ENCODE measurements around the gene ERC2. TPM values are rescaled to one million over a fixed set of nuclear protein-coding genes. Genes with fewer than 3 reads are reported as not detected.

The ERC2 gene
- total RNA-seq, 1 donor from 2014 or later: 0.76 TPM

GRCh38 chr3:55813268-55814097 is 654.8 kb downstream of the ERC2 start:
- no peak for DNase-seq (ENCODE audit: missing footprints)
- intact Hi-C loops (cut with DNase I): no loop called here
- no peak for ATAC-seq

GRCh38 chr3:55812394-55813013 is 655.8 kb downstream of the ERC2 start:
- intact Hi-C loops (cut with DNase I): no loop called here
- ATAC-seq (no peak), DNase-seq (ENCODE audit: missing footprints) (no peak)

GRCh38 chr3:55807210-55807609 is 661.1 kb downstream of the ERC2 start:
- intact Hi-C loops (cut with DNase I): no loop called here
- no peak for ATAC-seq
- no peak for DNase-seq (ENCODE audit: missing footprints)

- intact Hi-C loops (cut with DNase I): no loop called here
Measured at GRCh38 chr3:55805169-55805568, 663.1 kb downstream of the ERC2 start.

GRCh38 chr3:55804170-55805095 is 663.8 kb downstream of the ERC2 start:
- intact Hi-C loops (cut with DNase I): no loop called here
- ATAC-seq (no peak), DNase-seq (ENCODE audit: missing footprints) (no peak)

More at GRCh38 chr3:55805169-55805568, 663.1 kb downstream of the ERC2 start:
- no peak for ATAC-seq
- no peak for DNase-seq (ENCODE audit: missing footprints)

- DNase-seq (ENCODE audit: missing footprints) (no peak), ATAC-seq (no peak)
- intact Hi-C loops (cut with DNase I): no loop called here
Measured at GRCh38 chr3:55802816-55803215, 665.5 kb downstream of the ERC2 start.

- DNase-seq (ENCODE audit: missing footprints): no peak
- intact Hi-C loops (cut with DNase I): no loop called here
- no peak for ATAC-seq
Measured at GRCh38 chr3:55801676-55802075, 666.6 kb downstream of the ERC2 start.

- DNase-seq (ENCODE audit: missing footprints) (no peak), ATAC-seq (no peak)
- intact Hi-C loops (cut with DNase I): no loop called here
Measured at GRCh38 chr3:55801068-55801467, 667.2 kb downstream of the ERC2 start.

- ATAC-seq (no peak), DNase-seq (ENCODE audit: missing footprints) (no peak)
- intact Hi-C loops (cut with DNase I): no loop called here
Measured at GRCh38 chr3:55797775-55798174, 670.5 kb downstream of the ERC2 start.

- DNase-seq (ENCODE audit: missing footprints): no peak
- intact Hi-C loops (cut with DNase I): no loop called here
- no peak for ATAC-seq
Measured at GRCh38 chr3:55797084-55797483, 671.2 kb downstream of the ERC2 start.

- ATAC-seq (no peak), DNase-seq (ENCODE audit: missing footprints) (no peak)
- intact Hi-C loops (cut with DNase I): no loop called here
Measured at GRCh38 chr3:55796533-55796932, 671.7 kb downstream of the ERC2 start.

- ATAC-seq (no peak), DNase-seq (ENCODE audit: missing footprints) (no peak)
- intact Hi-C loops (cut with DNase I): no loop called here
Measured at GRCh38 chr3:55795746-55796145, 672.5 kb downstream of the ERC2 start.

GRCh38 chr3:55795296-55795695 is 673.0 kb downstream of the ERC2 start:
- ATAC-seq (no peak), DNase-seq (ENCODE audit: missing footprints) (no peak)
- intact Hi-C loops (cut with DNase I): no loop called here

GRCh38 chr3:55792742-55793141 is 675.5 kb downstream of the ERC2 start:
- DNase-seq (ENCODE audit: missing footprints): no peak
- intact Hi-C loops (cut with DNase I): no loop called here
- no peak for ATAC-seq

GRCh38 chr3:55792009-55792408 is 676.3 kb downstream of the ERC2 start:
- no peak for ATAC-seq
- intact Hi-C loops (cut with DNase I): no loop called here

GRCh38 chr3:55790596-55791350 is 677.5 kb downstream of the ERC2 start:
- intact Hi-C loops (cut with DNase I): no loop called here
- no peak for ATAC-seq
- DNase-seq (ENCODE audit: missing footprints): no peak

More at GRCh38 chr3:55792009-55792408, 676.3 kb downstream of the ERC2 start:
- DNase-seq (ENCODE audit: missing footprints): no peak

GRCh38 chr3:55789516-55789915 is 678.8 kb downstream of the ERC2 start:
- ATAC-seq (no peak), DNase-seq (ENCODE audit: missing footprints) (no peak)
- intact Hi-C loops (cut with DNase I): no loop called here

- ATAC-seq (no peak), DNase-seq (ENCODE audit: missing footprints) (no peak)
- intact Hi-C loops (cut with DNase I): no loop called here
Measured at GRCh38 chr3:55782807-55783206, 685.5 kb downstream of the ERC2 start.

- intact Hi-C loops (cut with DNase I): no loop called here
- no peak for ATAC-seq
- DNase-seq (ENCODE audit: missing footprints): no peak
Measured at GRCh38 chr3:55782351-55782750, 685.9 kb downstream of the ERC2 start.

All from Right ventricle myocardium inferior (tissue), 1 donor.